22Rv1 (cell line): ENCODE measurements around the gene RUNX3.

Source experiments
- CTCF ChIP-seq: fragments of 450-650 bp; IDR thresholded peaks from 2 replicates; pipeline ENCODE4 v1.5.1; 2017; ENCODE audit warnings: mild to moderate bottlenecking
- ZFX ChIP-seq: fragments of 450-650 bp; IDR thresholded peaks from 2 replicates; pipeline ENCODE4 v1.6.1; 2017; ENCODE audit warnings: antibody characterized with exemption, borderline replicate concordance

- TF ChIP-seq CTCF (no peak), ZFX (no peak)
Measured at GRCh38 chr1:24923485-24924113, 6.5 kb downstream of the RUNX3 start.
